ENCODE results near the gene ACAP3.

The ACAP3 gene

DNA sequence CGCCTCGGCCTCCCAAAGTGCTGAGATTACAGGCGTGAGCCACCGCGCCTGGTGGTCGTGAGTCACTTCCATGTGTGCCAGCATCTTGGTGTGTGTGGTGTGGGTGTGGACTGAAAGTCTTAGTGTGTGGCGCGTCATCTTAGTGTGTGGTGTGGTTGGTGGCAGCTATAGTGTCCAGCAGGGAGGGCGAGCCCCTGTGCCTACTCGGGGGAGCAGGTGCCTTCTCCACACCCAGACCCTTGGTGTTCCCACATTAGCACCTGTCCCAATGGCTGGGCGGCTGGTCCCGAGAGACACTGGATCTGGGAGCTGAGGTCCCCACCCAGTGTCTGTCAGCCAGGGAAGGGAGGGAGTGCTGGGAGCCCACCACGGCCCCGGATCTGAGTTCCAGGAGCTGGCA is 24.7 kb downstream of the ACAP3 start:
- H3K27me3 ChIP-seq (ENCODE audit: insufficient read depth, low read depth, severe bottlenecking), result no peaks in the 10 kb centered on the region
- no peaks in the 10 kb centered on the region for H3K9me3 ChIP-seq (ENCODE audit: severe bottlenecking)
- TF ChIP-seq CTCF (IDR thresholded peaks at IDR 0.05; ENCODE audit: low read depth, low read length), result no peak
- DNase-seq, result no peak
- H3K4me3 ChIP-seq (ENCODE audit: low read depth, low read length), result no peak overlapping the region
- H3K27ac ChIP-seq, result no peak overlapping the region
- H3K36me3 ChIP-seq, result no peaks in the 10 kb centered on the region

GRCh38 chr1:1281533-1282321 is 26.0 kb downstream of the ACAP3 start:
- Histone ChIP-seq H3K4me3 (ENCODE audit: low read depth, low read length) (no peak overlapping the region), H3K27ac (no peak overlapping the region), H3K36me3 (no peaks in the 10 kb centered on the region), H3K27me3 (ENCODE audit: insufficient read depth, low read depth, severe bottlenecking) (no peaks in the 10 kb centered on the region), H3K9me3 (ENCODE audit: severe bottlenecking) (no peaks in the 10 kb centered on the region)
- no peak for DNase-seq
- TF ChIP-seq CTCF (IDR thresholded peaks at IDR 0.05; ENCODE audit: low read depth, low read length), result no peak

DNA sequence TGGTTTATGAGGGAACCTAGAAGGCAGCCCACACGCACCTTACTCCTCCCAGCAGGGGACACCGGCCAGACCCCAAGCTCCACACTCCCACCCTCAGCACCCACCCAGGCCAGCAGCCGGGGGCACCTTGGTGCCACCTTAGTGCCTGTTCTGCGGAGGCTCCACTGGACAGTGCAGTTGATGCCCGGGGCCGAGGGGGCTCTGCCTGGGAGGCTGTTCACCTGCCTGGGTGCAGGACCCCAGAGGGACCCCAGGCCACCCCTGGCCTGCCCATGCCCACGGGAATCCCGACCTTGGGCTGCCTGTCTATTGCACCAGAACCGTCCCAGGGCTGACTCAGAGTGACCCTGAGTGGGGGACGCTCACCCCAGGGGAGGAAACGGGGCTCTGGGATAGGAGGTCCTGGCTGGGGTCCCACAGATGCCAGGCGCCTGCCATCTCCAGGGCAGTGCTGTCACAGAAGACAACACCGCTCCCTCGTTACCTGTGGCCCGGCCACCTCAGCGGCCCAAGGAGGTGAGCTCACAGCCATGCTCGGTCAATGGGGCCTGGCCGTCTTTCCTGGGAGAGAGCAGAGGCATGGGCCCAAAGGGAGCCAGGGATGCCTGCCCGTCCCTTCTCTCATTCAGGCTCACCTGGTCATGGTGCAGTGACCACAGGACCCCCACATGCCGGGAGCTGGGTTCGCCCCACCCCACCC is 26.8 kb downstream of the ACAP3 start:
- no peak for DNase-seq
- no peaks in the 10 kb centered on the region for H3K27me3 ChIP-seq (ENCODE audit: insufficient read depth, low read depth, severe bottlenecking)
- no peaks in the 10 kb centered on the region for H3K36me3 ChIP-seq
- H3K27ac ChIP-seq, result no peak overlapping the region
- no peak for TF ChIP-seq CTCF (IDR thresholded peaks at IDR 0.05; ENCODE audit: low read depth, low read length)
- no peaks in the 10 kb centered on the region for H3K9me3 ChIP-seq (ENCODE audit: severe bottlenecking)
- H3K4me3 ChIP-seq (ENCODE audit: low read depth, low read length), result no peak overlapping the region

GRCh38 chr1:1279028-1279427 is 28.7 kb downstream of the ACAP3 start:
- Histone ChIP-seq H3K27ac (no peak overlapping the region), H3K9me3 (ENCODE audit: severe bottlenecking) (no peaks in the 10 kb centered on the region), H3K36me3 (no peaks in the 10 kb centered on the region), H3K4me3 (ENCODE audit: low read depth, low read length) (no peak overlapping the region), H3K27me3 (ENCODE audit: insufficient read depth, low read depth, severe bottlenecking) (no peaks in the 10 kb centered on the region)
- no peak for TF ChIP-seq CTCF (IDR thresholded peaks at IDR 0.05; ENCODE audit: low read depth, low read length)
- DNase-seq, result no peak

- Histone ChIP-seq H3K36me3 (no peaks in the 10 kb centered on the region), H3K27ac (no peak overlapping the region), H3K27me3 (ENCODE audit: insufficient read depth, low read depth, severe bottlenecking) (no peaks in the 10 kb centered on the region), H3K4me3 (ENCODE audit: low read depth, low read length) (no peak overlapping the region), H3K9me3 (ENCODE audit: severe bottlenecking) (no peaks in the 10 kb centered on the region)
- DNase-seq, result no peak
- TF ChIP-seq CTCF (IDR thresholded peaks at IDR 0.05; ENCODE audit: low read depth, low read length), result no peak
These were observed 29.1 kb downstream of the ACAP3 start for GRCh38 chr1:1278620-1279019.
